GM12891 (cell line): ENCODE results near the gene SYNDIG1.

Experiments
- PAX5 ChIP-seq: IDR thresholded peaks from 2 replicates; pipeline ENCODE4 v1.6.1; 2011; ENCODE audit warnings: low read length, moderate library complexity, mild to moderate bottlenecking; ENCODE audit not compliant: insufficient read depth, severe bottlenecking
- POLR2A ChIP-seq: IDR thresholded peaks from 2 replicates; pipeline ENCODE4 v1.6.1; 2011; ENCODE audit warnings: low read depth, low read length, control low read depth
- POLR2AphosphoS5 ChIP-seq: IDR thresholded peaks from 2 replicates; pipeline ENCODE4 v1.6.1; 2011; ENCODE audit warnings: low read depth, low read length, control low read depth
- POU2F2 ChIP-seq: IDR thresholded peaks from 2 replicates; pipeline ENCODE4 v1.6.1; 2011; ENCODE audit warnings: low read depth, mild to moderate bottlenecking, control low read depth, low read length, moderate library complexity
- SPI1 ChIP-seq: IDR thresholded peaks from 2 replicates; pipeline ENCODE4 v1.6.1; 2011; ENCODE audit warnings: low read depth, low read length, control low read depth
- TAF1 ChIP-seq: IDR thresholded peaks from 2 replicates; pipeline ENCODE4 v1.6.1; 2011; ENCODE audit warnings: low read depth, low read length, control low read depth

DNA sequence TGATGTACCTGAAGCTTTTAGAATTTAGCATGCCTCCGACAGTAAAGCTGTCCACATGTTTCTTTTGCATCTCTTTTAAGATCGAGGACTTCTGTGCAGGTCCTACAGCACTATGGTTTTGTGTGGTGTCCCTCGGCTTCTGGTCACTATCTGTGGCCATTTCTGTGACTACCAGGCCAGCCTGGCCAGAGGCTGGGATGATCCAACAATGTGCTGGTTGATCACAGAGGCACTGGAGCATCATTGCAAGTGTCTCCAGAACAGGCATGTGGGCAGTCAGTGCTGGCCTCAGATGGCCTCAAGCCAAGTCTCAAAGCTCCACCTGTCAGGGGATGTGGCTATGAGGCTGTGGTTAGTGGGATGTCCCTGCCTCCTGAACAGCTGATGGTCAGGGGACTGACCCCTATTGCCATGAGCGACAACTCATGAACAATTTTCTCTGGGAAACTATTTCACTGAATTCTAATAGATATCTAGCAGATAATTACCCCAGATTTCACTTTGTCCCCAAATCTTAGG, 136.6 kb downstream of the SYNDIG1 start:
- TF ChIP-seq POLR2A (no peak), POLR2AphosphoS5 (no peak), SPI1 (no peak), TAF1 (no peak), PAX5 (no peak), POU2F2 (no peak)
